ES-I3 (cell line): Measurements from ENCODE around the gene SLC17A1.

ENCODE experiments used
- H3K36me3 ChIP-seq: 2 replicates; pipeline ENCODE4 v1.6.1; 2013; ENCODE audit warnings: mild to moderate bottlenecking, low read length, control low read depth, moderate library complexity; ENCODE audit not compliant: insufficient read depth
- H3K4me1 ChIP-seq: 2 replicates; pipeline ENCODE4 v1.6.1; 2013; ENCODE audit warnings: mild to moderate bottlenecking, control low read depth, low read length; ENCODE audit not compliant: insufficient read depth
- H3K9ac ChIP-seq: 2 replicates; pipeline ENCODE4 v1.6.1; 2013; ENCODE audit warnings: low read depth, mild to moderate bottlenecking, low read length, moderate library complexity
- H3K9me3 ChIP-seq: 2 replicates; pipeline ENCODE4 v1.6.1; 2013; ENCODE audit warnings: mild to moderate bottlenecking, low read length, moderate library complexity; ENCODE audit not compliant: control insufficient read depth, insufficient read depth

Gene SLC17A1

DNA sequence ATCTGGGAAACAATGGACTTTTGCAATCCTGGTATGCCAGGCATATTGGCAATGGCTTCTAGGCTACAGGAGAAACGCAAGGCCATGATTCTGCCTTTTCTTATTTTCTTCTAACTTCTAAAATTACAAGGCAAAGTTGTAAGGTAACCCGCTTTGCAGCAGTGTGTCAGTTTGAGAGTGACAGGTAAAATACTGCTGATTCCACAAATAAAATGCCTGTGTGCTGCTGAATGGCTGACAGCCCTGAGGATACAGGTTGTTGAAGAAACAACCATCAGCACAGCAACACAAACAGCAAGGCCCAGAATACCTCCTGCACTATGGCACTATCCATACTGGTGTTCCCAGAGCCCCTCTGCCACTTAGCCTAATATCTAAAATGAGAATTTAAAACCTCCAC lies 37.1 kb downstream of the SLC17A1 start:
- Histone ChIP-seq H3K9ac (no peak overlapping the region), H3K36me3 (no peaks in the 10 kb centered on the region), H3K4me1 (no peaks in the 10 kb centered on the region), H3K9me3 (no peaks in the 10 kb centered on the region)

GRCh38 chr6:25793970-25794369 lies 37.9 kb downstream of the SLC17A1 start:
- no peaks in the 10 kb centered on the region for H3K36me3 ChIP-seq
- H3K4me1 ChIP-seq, result no peaks in the 10 kb centered on the region
- H3K9me3 ChIP-seq, result no peaks in the 10 kb centered on the region
- no peak overlapping the region for H3K9ac ChIP-seq

GRCh38 chr6:25792016-25792415 lies 39.8 kb downstream of the SLC17A1 start:
- no peaks in the 10 kb centered on the region for H3K36me3 ChIP-seq
- no peak overlapping the region for H3K9ac ChIP-seq
- H3K4me1 ChIP-seq, result no peaks in the 10 kb centered on the region
- H3K9me3 ChIP-seq, result no peaks in the 10 kb centered on the region

GRCh38 chr6:25789475-25789874 lies 42.4 kb downstream of the SLC17A1 start:
- Histone ChIP-seq H3K9ac (no peak overlapping the region), H3K36me3 (no peaks in the 10 kb centered on the region), H3K9me3 (no peaks in the 10 kb centered on the region), H3K4me1 (no peaks in the 10 kb centered on the region)

DNA sequence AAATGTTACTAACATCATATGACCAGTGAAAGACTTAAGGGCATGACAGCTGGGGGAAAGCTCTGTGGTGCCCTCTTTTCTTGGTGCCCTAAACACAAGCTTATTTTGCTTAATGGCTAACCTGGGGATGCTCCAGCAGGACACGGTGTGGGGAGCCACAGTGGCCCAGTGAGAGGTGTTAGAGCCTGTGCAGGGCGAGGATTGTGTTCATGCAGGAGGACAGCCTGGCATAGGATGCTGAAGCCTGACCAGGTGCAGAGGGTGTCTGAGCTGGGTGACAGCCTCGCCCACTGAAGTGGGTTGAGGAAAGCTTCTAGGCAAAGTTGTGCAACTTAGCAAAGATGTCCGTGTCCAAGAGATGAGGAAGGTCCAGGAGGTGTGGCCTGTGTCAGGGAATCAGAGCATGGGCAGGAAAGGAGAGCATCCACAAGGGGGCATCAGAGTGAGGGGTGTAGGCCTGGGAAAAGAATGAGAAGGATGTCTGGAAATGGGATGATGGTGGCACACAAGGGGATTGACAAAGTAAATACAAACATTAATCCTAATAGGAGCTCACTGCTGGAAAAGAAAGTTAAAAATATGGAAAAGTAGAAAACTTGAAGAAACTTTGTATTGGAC lies 43.4 kb downstream of the SLC17A1 start:
- peaks cover 2% of the 10 kb centered on the region; the same call in 1 of the 2 replicates for H3K9me3 ChIP-seq
- H3K4me1 ChIP-seq, result no peaks in the 10 kb centered on the region
- H3K36me3 ChIP-seq, result no peaks in the 10 kb centered on the region
- no peak overlapping the region for H3K9ac ChIP-seq

GRCh38 chr6:25787428-25787827 lies 44.4 kb downstream of the SLC17A1 start:
- no peaks in the 10 kb centered on the region for H3K4me1 ChIP-seq
- no peaks in the 10 kb centered on the region for H3K36me3 ChIP-seq
- H3K9ac ChIP-seq, result no peak overlapping the region
- peaks cover 2% of the 10 kb centered on the region; the same call in 1 of the 2 replicates for H3K9me3 ChIP-seq

DNA sequence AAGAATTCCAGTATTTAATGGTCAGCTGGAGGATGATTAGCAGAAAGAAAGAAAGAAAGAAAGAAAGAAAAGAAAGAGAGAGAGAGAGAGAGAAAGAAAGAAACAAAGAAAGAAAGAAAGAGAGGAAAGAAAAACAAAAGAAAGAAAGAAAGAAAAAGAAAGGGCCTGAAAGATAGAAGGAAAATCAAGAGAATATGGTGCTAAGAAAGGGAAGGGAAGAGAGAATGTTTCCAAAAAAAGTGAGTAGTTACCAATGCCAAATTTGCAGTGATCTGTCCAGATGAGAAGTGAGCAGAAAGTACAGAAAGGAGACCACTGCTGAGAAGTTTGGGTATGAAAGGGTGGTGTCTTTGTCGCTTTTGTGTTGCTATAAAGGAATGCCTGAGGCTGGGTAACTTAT lies 50.7 kb downstream of the SLC17A1 start:
- Histone ChIP-seq H3K36me3 (no peaks in the 10 kb centered on the region), H3K4me1 (peaks cover 7% of the 10 kb centered on the region; the same call in 1 of the 2 replicates), H3K9me3 (peaks cover 2% of the 10 kb centered on the region), H3K9ac (no peak overlapping the region)

DNA sequence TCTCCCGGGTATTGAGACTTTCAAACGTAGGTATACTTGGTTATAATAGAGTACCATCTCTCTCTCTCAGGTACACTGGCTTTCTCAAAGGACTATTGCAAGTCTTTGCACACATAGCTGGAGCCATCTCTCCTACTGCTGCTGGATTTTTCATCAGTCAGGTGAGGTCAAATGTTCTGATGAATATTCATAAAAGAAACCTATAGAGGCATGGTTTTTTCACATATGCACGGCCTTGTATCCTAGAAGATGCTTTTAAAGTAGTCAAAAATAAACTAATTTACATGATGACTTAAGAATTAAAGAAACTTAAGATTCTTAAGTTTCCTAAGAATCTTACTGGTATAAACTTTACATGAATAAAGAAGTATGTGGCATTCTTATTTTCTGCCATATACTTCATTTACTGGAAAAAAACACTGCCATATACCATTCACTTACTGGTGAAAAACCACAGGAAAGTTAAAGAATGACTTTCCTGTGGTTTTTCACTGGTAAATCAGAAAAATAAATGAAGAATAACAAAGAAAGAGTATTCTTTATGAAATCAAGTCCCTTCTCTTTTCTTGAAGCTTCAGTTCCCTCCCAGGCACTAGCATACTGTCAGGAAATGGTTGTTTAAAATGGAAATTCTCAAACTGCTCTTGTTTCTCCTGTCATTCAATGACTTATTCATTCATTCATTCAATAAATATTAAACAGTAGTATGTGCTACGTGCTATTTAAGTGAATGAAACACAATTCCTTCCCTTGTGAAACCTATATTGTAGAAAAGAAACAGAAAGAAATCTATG lies 53.8 kb downstream of the SLC17A1 start:
- Histone ChIP-seq H3K9ac (no peak overlapping the region), H3K36me3 (no peaks in the 10 kb centered on the region), H3K9me3 (no peaks in the 10 kb centered on the region; the same call in 1 of the 2 replicates), H3K4me1 (peaks cover 7% of the 10 kb centered on the region; the same call in 1 of the 2 replicates)

GRCh38 chr6:25777031-25777430 lies 54.8 kb downstream of the SLC17A1 start:
- H3K36me3 ChIP-seq, result no peaks in the 10 kb centered on the region
- no peaks in the 10 kb centered on the region; the same call in 1 of the 2 replicates for H3K9me3 ChIP-seq
- no peak overlapping the region for H3K9ac ChIP-seq
- H3K4me1 ChIP-seq, result peaks cover 7% of the 10 kb centered on the region; the same call in 1 of the 2 replicates

DNA sequence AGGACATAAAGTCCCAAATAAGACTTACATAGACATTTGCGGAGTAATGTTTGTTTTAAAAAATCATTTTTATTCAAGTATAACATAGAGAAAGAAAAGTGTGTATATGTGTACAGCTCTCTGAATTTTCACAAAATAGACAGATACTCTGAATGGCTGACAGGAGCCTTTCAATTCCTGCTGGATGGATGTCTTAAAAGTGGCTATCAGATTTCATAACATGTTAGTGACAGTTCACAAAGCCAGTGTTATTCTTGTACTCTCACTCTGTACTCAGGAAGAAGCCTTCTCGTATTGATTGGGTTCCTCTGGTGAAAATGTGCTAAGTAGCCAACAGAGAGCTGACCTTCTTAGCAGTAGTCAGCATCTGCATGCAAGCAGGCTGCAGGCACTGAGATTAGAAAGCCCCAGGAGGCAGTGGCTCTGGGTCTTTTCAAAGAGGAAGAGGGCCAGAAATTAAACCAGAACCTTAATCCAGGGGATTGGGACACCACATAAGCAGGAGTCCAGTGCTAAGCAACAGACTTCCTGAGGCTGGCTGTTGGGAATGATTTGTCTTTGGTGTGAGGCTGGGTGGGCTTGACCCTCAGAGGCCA lies 57.6 kb downstream of the SLC17A1 start:
- Histone ChIP-seq H3K36me3 (no peaks in the 10 kb centered on the region), H3K9ac (no peak overlapping the region), H3K4me1 (peaks cover 7% of the 10 kb centered on the region; the same call in 1 of the 2 replicates), H3K9me3 (no peaks in the 10 kb centered on the region)

- no peaks in the 10 kb centered on the region for H3K36me3 ChIP-seq
- H3K9ac ChIP-seq, result no peak overlapping the region
- H3K9me3 ChIP-seq, result no peaks in the 10 kb centered on the region
These were observed 61.9 kb downstream of the SLC17A1 start for GRCh38 chr6:25769983-25770382.

GRCh38 chr6:25768566-25768965 lies 63.3 kb downstream of the SLC17A1 start:
- Histone ChIP-seq H3K36me3 (no peaks in the 10 kb centered on the region), H3K4me1 (no peaks in the 10 kb centered on the region), H3K9me3 (no peaks in the 10 kb centered on the region), H3K9ac (no peak overlapping the region)

More at GRCh38 chr6:25769983-25770382, 61.9 kb downstream of the SLC17A1 start:
- no peaks in the 10 kb centered on the region for H3K4me1 ChIP-seq

- H3K9me3 ChIP-seq, result no peaks in the 10 kb centered on the region
- H3K9ac ChIP-seq, result no peak overlapping the region
- no peaks in the 10 kb centered on the region for H3K36me3 ChIP-seq
- no peaks in the 10 kb centered on the region for H3K4me1 ChIP-seq
These were observed 67.2 kb downstream of the SLC17A1 start for GRCh38 chr6:25764611-25765010.

GRCh38 chr6:25757936-25758642 lies 73.8 kb downstream of the SLC17A1 start:
- Histone ChIP-seq H3K4me1 (no peaks in the 10 kb centered on the region), H3K9ac (no peak overlapping the region), H3K36me3 (no peaks in the 10 kb centered on the region), H3K9me3 (no peaks in the 10 kb centered on the region)
